Pancreas (tissue), 10 donors: Measurements from ENCODE around the gene RPTOR. TPM values are rescaled to one million over a fixed set of nuclear protein-coding genes. Genes with fewer than 3 reads are reported as not detected.
A peak's percentile ranks its signal among the peaks of the same experiment; 100 is the strongest.

Experiments
- ATAC-seq, 4 donors: fragments of 200-7000 bp; cut with Tn5 transposase; one replicate each; pipeline versions ENCODE4 v1.8.0 to v1.9.1; 2020; ENCODE audit warnings: mild to moderate bottlenecking in 4 of 4, moderate library complexity in 4 of 4
- DNase-seq, 6 donors: peaks; one replicate each; pipeline ENCODE4 v3.0.0-alpha.2; 2020
- FAIRE-seq: peaks from 2 replicates; lab custom pipeline; 2012; peaks lifted over from hg19 to GRCh38; lab: Jason Lieb, UNC
- H3K27ac ChIP-seq, 4 donors: fragments of 200-600 bp; sonication (generic); 1 replicate in 3 of 4; 2 replicates in 1 of 4; pipeline versions ENCODE4 v1.5.0 to v1.8.0; 2020
- H3K27me3 ChIP-seq, 4 donors: fragments of 200-600 bp; one replicate each; pipeline ENCODE4 v1.8.0; 2021
- H3K36me3 ChIP-seq, 3 donors: fragments of 200-600 bp; sonication (generic) in 1 of 3; one replicate each; pipeline versions ENCODE4 v1.5.0 to v1.8.0; 2020 to 2021
- H3K4me1 ChIP-seq, 3 donors: fragments of 200-600 bp; one replicate each; pipeline ENCODE4 v1.8.0; 2021
- H3K4me3 ChIP-seq, 4 donors: fragments of 200-600 bp; sonication (generic) in 2 of 4; one replicate each; pipeline versions ENCODE4 v1.5.0 to v1.8.0; 2020 to 2021
- H3K9me3 ChIP-seq, 4 donors: fragments of 200-600 bp; one replicate each; pipeline ENCODE4 v1.8.0; 2021
- CTCF ChIP-seq, 4 donors: fragments of 200-600 bp; sonication (generic) in 3 of 4; IDR thresholded peaks; one replicate each; pipeline versions ENCODE4 v1.5.0 to v1.8.0; 2021; ENCODE audit warnings: antibody characterized with exemption in 4 of 4
- WGBS, 2 donors: extraction: QIAGEN DNeasy Blood & Tissue Kit; methylation state at CpG; one replicate each; pipeline ENCODE4 v1.1.7; 2013; 5-methylcytosine and 5-hydroxymethylcytosine counted together
- intact Hi-C, 3 donors: fragments of 100-400 bp; cut with DNase I; formaldehyde crosslinking; loops; one replicate each; pipeline versions ENCODE4 v1.11.1 to v1.14.2; 2022
- polyA plus RNA-seq, 2 donors: library from polyadenylated mRNA; stranded (reverse); fragments of 200-250 nt; gene quantifications; one replicate each; pipeline ENCODE4 v1.2.3, GENCODE V29; 2013
- total RNA-seq, 6 donors: library from RNA; stranded (reverse); fragmentation: NEBNext Ultra II Directional in 4 of 6; extraction: Animal tissue kit (Norgen Biotek cat#: 25700) in 4 of 6; gene quantifications; one replicate each; pipeline versions ENCODE4 v1.2.1 to v1.2.4, GENCODE V29; 2021 to 2023
- donor health status: healthy with polysubstance abuse.
- donor health status: DM: no; HTN: no; CAD: no; lungs with moderate emphysema.
- donor health status: DM: no; HTN: no; CAD: no.
- donor health status: control.
- donor health status: control.
- donor health status: Bipolar disorder and iron deficiency.
- donor health status: DM: yes; HTN: yes; CAD: no.
- donor health status: DM: no; HTN: no; CAD: no.
- donor health status: DM: no; HTN: no; CAD: no.
- donor health status: DM: yes; HTN: yes; CAD: no.

The RPTOR gene
- total and polyA plus RNA-seq, 8 donors, result 5.0 to 18.9 (median 13.2) TPM

- H3K9me3 ChIP-seq, result no peaks in the 10 kb centered on the region
- H3K4me3 ChIP-seq, result no peak overlapping the region
- DNase-seq (peak in 2 of 6 donors; percentile 11 to 35), ATAC-seq (no peak), FAIRE-seq (no peak)
- intact Hi-C loops, result no loop called here
- H3K36me3 ChIP-seq, result no peaks in the 10 kb centered on the region
- no peak for TF ChIP-seq CTCF (IDR thresholded peaks at IDR 0.05)
- H3K27ac ChIP-seq, result no peak overlapping the region
- no peaks in the 10 kb centered on the region for H3K27me3 ChIP-seq
- 91% methylated on average over 40 of the region's 40 CpGs for WGBS, 2 donors
- H3K4me1 ChIP-seq, result no peaks in the 10 kb centered on the region
Observed at GRCh38 chr17:80799538-80800480, 255.2 kb downstream of the RPTOR start.

- Histone ChIP-seq H3K36me3 (no peaks in the 10 kb centered on the region), H3K4me1 (no peaks in the 10 kb centered on the region), H3K27ac (no peak overlapping the region), H3K27me3 (no peaks in the 10 kb centered on the region), H3K4me3 (no peak overlapping the region), H3K9me3 (no peaks in the 10 kb centered on the region)
- peak in 1 of 6 donors; percentile 12 for DNase-seq
- no peak for TF ChIP-seq CTCF (IDR thresholded peaks at IDR 0.05)
- whole genome bisulfite sequencing, 2 donors, result 88 to 90% methylated on average over 18 of the region's 18 CpGs
- intact Hi-C loops, result no loop called here
- ATAC-seq, result no peak
- no peak for FAIRE-seq
Observed at GRCh38 chr17:80800481-80801391, 256.1 kb downstream of the RPTOR start.

GRCh38 chr17:80802626-80803450, 258.2 kb downstream of the RPTOR start:
- Histone ChIP-seq H3K36me3 (no peaks in the 10 kb centered on the region), H3K27ac (no peak overlapping the region), H3K4me1 (no peaks in the 10 kb centered on the region), H3K9me3 (no peaks in the 10 kb centered on the region), H3K4me3 (no peak overlapping the region), H3K27me3 (no peaks in the 10 kb centered on the region)
- TF ChIP-seq CTCF (IDR thresholded peaks at IDR 0.05), result no peak
- DNase-seq, result peak in 1 of 6 donors; percentile 25
- FAIRE-seq, result no peak
- 95 to 96% methylated on average over 37 of the region's 37 CpGs for WGBS, 2 donors
- ATAC-seq, result no peak
- intact Hi-C loops, result no loop called here

GRCh38 chr17:80803451-80804428, 259.1 kb downstream of the RPTOR start:
- H3K4me1 ChIP-seq, result no peaks in the 10 kb centered on the region
- H3K27me3 ChIP-seq, result no peaks in the 10 kb centered on the region
- TF ChIP-seq CTCF (IDR thresholded peaks at IDR 0.05), result no peak
- no peak overlapping the region for H3K4me3 ChIP-seq
- no peaks in the 10 kb centered on the region for H3K9me3 ChIP-seq
- ATAC-seq, result no peak
- DNase-seq, result no peak
- H3K27ac ChIP-seq, result no peak overlapping the region
- no peaks in the 10 kb centered on the region for H3K36me3 ChIP-seq
- WGBS, 2 donors, result 93 to 94% methylated on average over 36 of the region's 36 CpGs
- intact Hi-C loops, result no loop called here
- no peak for FAIRE-seq
